GM18505 (cell line): ENCODE measurements around the gene CIBAR2.
A peak's percentile ranks its signal among the peaks of the same experiment; 100 is the strongest.

Experiments used
- ATAC-seq: cut with Tn5 transposase; IDR thresholded peaks from one replicate; pipeline ENCODE4 v1.9.1; 2021; ENCODE audit not compliant: unreplicated experiment
- POLR2A ChIP-seq: IDR thresholded peaks from 4 replicates; pipeline ENCODE4 v1.6.1; 2011; ENCODE audit warnings: borderline replicate concordance; ENCODE audit not compliant: insufficient read depth, insufficient read length; ENCODE audit errors: extremely low read depth

CIBAR2 gene

DNA sequence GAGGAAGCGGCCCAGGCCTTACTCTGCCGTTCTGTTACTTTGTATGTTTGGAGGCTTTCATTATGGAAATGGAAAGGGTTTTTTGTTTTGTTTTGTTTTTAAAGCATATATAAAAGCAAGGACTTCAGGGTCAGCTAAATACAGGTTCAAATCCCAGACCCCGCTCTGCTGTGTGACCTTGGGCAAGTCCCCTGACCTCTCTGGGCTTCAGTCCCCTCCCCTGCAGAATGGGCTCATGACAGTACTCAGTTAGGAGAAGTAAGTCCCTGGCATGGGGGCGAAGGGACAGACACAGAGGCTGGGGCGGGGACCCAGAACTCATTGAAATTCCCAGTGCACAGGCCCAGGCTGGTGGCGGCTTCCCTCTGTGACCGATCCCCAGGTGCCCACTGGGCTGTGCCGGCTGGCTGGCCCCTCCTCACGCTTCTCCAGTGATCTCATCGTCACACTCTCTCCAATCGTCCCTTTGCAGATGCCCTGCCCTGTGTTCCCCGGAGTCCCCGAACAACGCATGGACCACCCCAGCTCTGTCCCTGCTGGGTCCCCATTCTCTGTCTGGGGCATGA is 979 bp upstream of the CIBAR2 start:
- no peak for TF ChIP-seq POLR2A
- ATAC-seq = no peak

DNA sequence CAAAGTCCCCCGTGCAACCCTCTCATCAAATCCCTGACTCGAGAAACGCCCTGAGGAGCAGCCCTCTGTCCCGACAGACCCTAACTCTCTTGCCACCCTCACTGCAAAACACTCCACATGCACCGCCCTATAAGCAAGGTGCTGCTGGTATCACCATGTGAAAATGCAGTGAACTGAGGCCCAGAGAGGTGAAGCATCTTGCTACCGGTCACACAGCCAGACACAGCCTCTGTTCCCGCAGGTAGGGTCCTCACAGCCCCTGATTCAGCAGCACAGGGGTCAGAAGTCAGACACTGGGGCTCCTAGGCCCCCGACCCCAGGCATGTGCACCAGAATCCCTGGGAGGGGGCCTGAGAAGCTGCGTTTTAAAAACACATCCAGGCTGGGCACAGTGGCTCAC is 1.1 kb downstream of the CIBAR2 start:
- no peak for TF ChIP-seq POLR2A
- no peak for ATAC-seq

DNA sequence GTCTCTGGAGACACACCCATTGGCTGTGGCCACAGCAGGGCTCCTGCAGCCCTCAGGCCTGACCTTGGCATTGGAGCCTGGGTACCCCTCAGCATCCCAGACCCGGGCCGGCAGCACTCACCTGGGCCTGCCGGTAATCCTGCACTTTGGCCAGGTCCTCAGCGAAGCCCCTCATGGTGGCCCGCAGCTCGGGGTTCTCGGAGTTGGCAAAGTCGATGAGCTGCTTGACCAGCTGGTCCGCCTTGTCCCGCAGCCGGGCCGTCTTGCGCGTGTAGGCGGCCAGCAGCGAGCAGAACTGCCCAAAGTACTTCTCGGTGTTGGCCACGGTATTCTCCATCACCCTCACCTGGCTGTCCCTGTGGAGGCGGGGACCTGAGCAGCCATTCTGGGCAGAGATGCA is 2.2 kb downstream of the CIBAR2 start:
- no peak for ATAC-seq
- TF ChIP-seq POLR2A = no peak

DNA sequence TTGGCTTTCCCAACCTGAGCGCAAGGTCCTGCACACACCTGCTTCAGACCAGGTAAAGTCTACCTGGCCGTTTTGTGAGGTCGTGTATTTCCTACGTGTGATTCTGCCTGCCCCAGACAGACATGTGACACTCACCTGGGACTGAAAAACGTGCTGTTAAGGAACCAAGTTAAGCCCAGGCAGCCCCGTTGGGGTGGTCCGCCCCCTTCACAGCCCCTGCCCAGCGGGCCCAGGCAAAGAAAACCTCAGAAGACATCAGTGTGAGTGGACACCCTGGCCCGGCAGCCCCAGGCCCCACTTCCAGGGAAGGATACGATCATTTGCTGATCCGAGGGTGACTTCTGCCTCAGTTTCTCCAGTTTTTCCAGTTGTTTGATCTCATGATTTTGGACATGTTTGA is 4.7 kb downstream of the CIBAR2 start:
- no peak for TF ChIP-seq POLR2A
- ATAC-seq = no peak

DNA sequence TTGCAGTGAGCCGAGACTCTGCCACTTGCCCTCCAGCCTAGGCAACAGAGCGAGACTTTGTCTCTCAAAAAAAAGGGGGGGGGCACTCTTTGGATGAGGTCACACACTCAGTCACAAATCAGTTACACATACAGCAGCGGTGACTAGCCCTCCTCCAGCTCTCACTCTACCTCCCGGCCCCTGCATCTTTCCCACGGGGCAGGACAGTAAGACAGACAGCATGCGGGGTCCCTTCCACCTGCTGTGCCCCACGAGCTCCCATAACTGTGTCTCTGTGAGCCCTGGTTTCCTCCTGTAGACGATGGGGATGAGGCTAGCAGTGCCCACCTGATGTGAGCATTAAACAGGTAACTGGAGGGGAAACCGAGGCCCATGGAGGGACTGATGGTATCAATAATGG is 5.2 kb downstream of the CIBAR2 start:
- no peak for ATAC-seq
- no peak for TF ChIP-seq POLR2A

DNA sequence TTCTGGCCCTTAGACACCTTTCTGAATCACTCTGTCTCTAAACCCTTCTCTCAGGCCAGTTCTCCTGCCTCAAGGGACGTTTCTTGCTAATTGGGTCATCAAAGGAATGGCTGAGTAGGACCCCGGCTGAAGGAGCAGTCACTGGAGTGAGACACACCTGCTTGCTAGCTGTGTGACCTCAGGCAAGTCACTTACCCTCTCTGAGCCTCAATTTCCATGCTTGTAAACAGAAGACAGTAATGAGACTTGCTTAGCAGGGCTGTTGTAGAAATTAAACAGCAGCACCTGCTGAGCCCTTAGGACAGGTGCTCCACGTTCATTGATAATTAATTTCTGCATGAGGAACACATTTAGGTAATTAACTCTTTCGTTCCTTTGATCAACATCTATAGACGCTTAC is 6.8 kb downstream of the CIBAR2 start:
- ATAC-seq = no peak
- TF ChIP-seq POLR2A = no peak

DNA sequence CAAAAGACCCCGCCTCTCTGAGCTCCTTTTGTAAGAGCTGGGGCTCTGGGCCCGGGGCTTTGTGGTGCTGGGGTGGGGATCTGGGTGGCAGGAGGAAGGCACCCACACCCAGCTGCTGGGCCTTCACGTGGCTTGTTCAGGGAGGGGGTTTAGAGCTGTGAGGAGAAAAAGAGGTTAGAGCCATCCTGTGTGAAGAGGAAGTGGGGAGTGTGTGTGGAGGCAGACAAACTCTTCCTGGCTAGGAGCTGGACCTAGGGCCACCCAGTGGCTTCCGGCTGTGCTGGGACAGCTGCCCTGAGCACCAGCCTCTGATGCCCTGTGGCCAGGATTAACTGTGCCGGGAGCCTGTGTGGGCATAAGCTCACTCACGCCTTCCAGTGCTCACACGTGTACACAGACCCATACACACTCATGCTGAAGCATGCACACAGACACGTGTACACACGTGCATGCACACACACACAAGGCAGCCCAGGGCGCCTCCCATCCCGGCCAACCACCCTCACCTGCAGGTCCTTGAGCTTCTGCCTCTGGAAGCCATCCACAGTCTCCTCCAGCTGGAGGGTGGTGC is 7.4 kb downstream of the CIBAR2 start:
- no peak for TF ChIP-seq POLR2A
- ATAC-seq = peak; percentile 56

DNA sequence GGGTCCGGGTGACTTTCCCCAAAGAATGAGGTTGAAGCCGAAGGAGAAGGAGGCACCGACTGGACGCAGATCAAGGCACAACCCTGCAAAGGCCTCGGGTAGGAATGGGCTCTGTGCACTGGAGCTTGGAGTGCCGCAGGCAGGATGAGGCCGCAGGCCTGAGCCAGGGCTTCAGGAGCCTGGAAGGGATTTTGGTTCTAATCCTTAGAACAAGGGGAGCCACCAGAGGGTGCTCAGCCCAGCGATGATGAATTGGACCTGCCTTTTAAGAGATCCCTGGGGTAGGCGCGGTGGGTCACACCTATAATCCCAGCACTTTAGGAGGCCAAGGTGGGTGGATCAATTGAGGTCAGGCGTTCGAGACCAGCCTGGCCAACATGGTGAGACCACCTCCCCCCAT is 8.1 kb downstream of the CIBAR2 start:
- no peak for ATAC-seq
- no peak for TF ChIP-seq POLR2A

DNA sequence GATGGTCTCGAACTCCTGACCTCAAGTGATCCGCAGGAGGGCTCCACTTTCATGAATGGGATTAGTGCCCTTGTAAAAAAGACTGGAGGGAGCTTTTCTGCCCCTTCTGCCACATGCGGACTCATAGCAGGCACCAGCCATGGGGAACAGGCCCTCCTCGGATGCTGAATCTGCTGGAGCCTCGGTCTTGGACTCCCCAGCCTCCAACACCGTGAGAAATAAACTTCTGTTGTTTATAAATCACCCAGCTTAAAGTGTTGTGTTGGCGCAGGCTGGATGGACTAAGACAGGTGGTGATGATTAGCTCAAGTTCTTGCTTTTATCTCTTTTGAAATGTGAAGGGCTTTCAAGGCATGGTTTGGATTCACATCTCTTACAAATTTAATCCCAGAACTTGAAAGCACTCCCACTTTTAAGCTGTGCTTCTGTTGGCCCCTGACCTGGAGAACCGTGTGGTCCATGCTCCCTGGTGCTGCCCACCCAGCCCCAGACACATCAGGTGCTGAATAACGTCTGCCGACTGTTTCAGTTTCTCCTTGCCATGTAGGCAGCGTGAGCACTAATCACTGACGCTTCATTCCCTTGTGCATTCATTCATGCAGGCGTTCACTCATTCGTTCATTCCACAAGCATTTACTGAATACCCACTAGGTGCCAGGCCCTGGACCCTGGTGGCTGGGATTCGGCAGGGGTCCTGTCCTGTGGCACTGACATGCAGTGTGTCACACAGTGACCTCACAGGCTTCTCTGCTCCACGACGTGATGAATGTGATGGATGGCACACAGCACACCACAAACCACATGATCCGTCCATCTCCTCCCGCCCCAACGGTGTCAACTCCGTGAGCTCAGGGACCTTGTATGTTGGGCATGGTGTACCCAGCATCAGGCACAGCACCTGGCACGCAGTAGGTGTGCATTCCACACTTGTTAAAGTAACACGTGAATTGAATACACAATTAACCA is 8.9 kb downstream of the CIBAR2 start:
- no peak for TF ChIP-seq POLR2A
- peak; percentile 51 for ATAC-seq

DNA sequence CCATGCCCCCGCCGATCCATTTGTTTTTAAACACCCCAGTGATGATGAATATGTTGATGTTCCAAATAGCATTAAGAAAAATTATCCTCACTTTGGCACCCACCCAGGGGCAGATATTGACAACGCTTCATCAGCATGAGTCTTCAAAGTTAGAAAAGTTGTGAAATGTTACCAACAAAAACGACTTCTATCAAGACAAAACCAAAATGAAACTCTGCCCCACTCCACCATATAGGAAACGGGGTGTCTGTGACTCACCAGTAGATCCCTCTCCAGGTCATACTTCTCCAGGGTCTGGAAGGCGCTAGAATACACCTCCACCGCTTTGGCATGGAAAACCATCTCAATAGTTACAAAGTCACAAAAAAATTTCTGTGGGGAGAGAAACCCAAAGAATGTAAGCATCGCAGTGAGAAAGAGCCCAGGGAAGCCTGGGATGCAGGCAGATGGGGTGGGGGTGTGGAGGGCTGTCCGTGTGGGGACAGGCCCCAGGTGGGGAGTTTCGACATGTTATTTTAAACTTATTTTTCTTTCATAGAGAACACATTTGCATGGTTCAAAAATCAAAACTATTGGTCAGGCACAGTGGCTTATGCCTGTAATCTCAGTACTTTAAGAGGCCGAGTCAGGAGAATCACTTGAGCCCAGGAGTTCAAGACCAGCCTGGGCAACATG is 10.2 kb downstream of the CIBAR2 start:
- TF ChIP-seq POLR2A = no peak
- no peak for ATAC-seq

DNA sequence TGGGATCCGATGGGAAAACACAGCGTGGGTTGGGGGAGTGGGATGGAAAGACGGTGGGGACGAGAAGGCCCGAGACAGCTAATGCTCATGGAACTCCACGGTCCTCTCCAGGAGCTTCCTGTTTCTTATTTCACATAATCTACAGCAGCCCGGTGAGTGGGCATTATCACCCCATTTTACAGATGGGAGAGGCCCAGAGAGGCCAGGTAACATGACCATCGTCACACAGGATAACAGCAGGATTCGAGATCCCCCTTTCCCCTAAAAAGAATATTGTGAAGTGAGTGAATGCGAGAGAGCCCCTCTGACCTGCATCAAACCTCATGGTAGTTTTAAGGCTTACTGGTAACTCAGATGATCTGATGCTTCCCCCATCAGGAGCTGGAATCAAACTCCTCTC is 12.0 kb downstream of the CIBAR2 start:
- TF ChIP-seq POLR2A = no peak
- ATAC-seq = no peak

DNA sequence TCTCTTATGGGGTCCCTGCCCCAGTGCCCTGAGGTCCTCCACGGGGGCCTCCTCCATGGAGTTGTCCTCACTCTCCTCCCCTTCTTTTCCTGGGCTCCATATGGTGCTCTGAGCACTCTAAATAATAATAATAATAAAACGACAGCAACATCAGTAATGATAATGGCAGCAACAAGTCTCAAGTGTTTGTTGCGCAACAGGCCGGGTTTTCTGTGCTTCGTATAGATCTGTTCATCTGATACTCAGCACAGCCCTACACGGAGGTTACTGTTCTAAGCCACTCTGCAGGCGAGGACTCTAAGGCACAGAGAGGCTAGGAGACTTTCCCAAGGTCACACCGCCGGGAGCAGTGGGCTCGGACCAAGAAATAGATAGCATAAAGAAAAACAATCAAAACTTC is 13.7 kb downstream of the CIBAR2 start:
- no peak for TF ChIP-seq POLR2A
- no peak for ATAC-seq

DNA sequence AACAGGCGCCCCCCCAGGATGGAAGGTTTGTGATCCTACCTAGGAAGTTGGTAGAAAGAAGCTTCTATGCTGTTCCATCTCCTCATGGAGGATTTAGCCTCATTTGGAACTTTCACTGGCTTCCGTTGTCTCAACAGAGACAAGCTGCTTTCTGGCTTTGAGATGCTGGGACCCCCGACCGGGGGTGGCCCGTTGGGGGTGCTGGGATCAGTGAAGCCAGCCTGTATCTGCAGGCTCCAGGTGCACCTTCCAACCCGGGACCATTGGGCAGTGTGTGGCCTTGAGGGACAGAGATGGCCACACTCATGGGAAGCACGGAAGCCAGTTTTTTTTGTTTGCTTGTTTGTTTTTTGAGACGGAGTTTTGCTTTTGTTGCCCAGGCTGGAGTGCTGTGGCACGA is 15.4 kb downstream of the CIBAR2 start:
- no peak for TF ChIP-seq POLR2A
- no peak for ATAC-seq
